ENCODE measurements around the gene BIK.

BIK gene

GRCh38 chr22:43157874-43158546 lies 47.5 kb downstream of the BIK start:
- TF ChIP-seq CTCF (IDR thresholded peaks at IDR 0.05; ENCODE audit: low read length) (no peak), EZH2 (optimal IDR thresholded peaks at IDR 0.05; ENCODE audit: low read depth, low read length) (no peak), EZH2phosphoT487 (IDR thresholded peaks at IDR 0.05; ENCODE audit: low read length) (no peak)
- Histone ChIP-seq H3K9ac (ENCODE audit: low read length) (no peak overlapping the region), H3K9me3 (replicated peaks; ENCODE audit: insufficient read depth, low read length) (no peaks in the 10 kb centered on the region), H3K36me3 (replicated peaks; ENCODE audit: insufficient read depth, low read length) (no peaks in the 10 kb centered on the region), H4K20me1 (ENCODE audit: insufficient read depth, low read length) (no peaks in the 10 kb centered on the region), H3K79me2 (ENCODE audit: low read length) (no peaks in the 10 kb centered on the region), H3K27me3 (replicated peaks; ENCODE audit: insufficient read depth, low read length) (no peaks in the 10 kb centered on the region), H3K4me2 (ENCODE audit: low read depth, low read length) (no peak overlapping the region), H3K4me3 (ENCODE audit: low read length) (no peak overlapping the region), H3K27ac (ENCODE audit: low read length) (no peak overlapping the region), H2AFZ (ENCODE audit: low read length) (no peak overlapping the region), H3K9me2 (replicated peaks; ENCODE audit: insufficient read depth, low read length) (no peaks in the 10 kb centered on the region), H3F3A (ENCODE audit: insufficient read depth, low read length) (no peaks in the 10 kb centered on the region), H3K4me1 (ENCODE audit: low read length) (no peaks in the 10 kb centered on the region)
- DNase-seq: no peak

GRCh38 chr22:43158778-43159483 lies 48.4 kb downstream of the BIK start:
- Histone ChIP-seq H3K9me2 (replicated peaks; ENCODE audit: insufficient read depth, low read length) (no peaks in the 10 kb centered on the region), H4K20me1 (ENCODE audit: insufficient read depth, low read length) (no peaks in the 10 kb centered on the region)

GRCh38 chr22:43159484-43160178 lies 49.1 kb downstream of the BIK start:
- H3K4me1 ChIP-seq (ENCODE audit: low read length): no peaks in the 10 kb centered on the region
- TF ChIP-seq EZH2phosphoT487 (IDR thresholded peaks at IDR 0.05; ENCODE audit: low read length) (no peak), CTCF (IDR thresholded peaks at IDR 0.05; ENCODE audit: low read length) (peak; percentile 21), EZH2 (optimal IDR thresholded peaks at IDR 0.05; ENCODE audit: low read depth, low read length) (no peak)
- H3K36me3 ChIP-seq (replicated peaks; ENCODE audit: insufficient read depth, low read length): no peaks in the 10 kb centered on the region
- H2AFZ ChIP-seq (ENCODE audit: low read length): no peak overlapping the region
- no peaks in the 10 kb centered on the region for H3K9me2 ChIP-seq (replicated peaks; ENCODE audit: insufficient read depth, low read length)
- no peaks in the 10 kb centered on the region for H4K20me1 ChIP-seq (ENCODE audit: insufficient read depth, low read length)
- no peaks in the 10 kb centered on the region for H3F3A ChIP-seq (ENCODE audit: insufficient read depth, low read length)
- no peaks in the 10 kb centered on the region for H3K9me3 ChIP-seq (replicated peaks; ENCODE audit: insufficient read depth, low read length)
- H3K4me3 ChIP-seq (ENCODE audit: low read length): no peak overlapping the region
- no peaks in the 10 kb centered on the region for H3K79me2 ChIP-seq (ENCODE audit: low read length)
- H3K4me2 ChIP-seq (ENCODE audit: low read depth, low read length): no peak overlapping the region
- no peak overlapping the region for H3K27ac ChIP-seq (ENCODE audit: low read length)
- no peaks in the 10 kb centered on the region for H3K27me3 ChIP-seq (replicated peaks; ENCODE audit: insufficient read depth, low read length)
- H3K9ac ChIP-seq (ENCODE audit: low read length): no peak overlapping the region
- DNase-seq: no peak

More at GRCh38 chr22:43158778-43159483, 48.4 kb downstream of the BIK start:
- no peaks in the 10 kb centered on the region for H3K27me3 ChIP-seq (replicated peaks; ENCODE audit: insufficient read depth, low read length)
- no peaks in the 10 kb centered on the region for H3K4me1 ChIP-seq (ENCODE audit: low read length)
- H2AFZ ChIP-seq (ENCODE audit: low read length): no peak overlapping the region
- H3K79me2 ChIP-seq (ENCODE audit: low read length): no peaks in the 10 kb centered on the region
- no peak overlapping the region for H3K9ac ChIP-seq (ENCODE audit: low read length)
- no peak overlapping the region for H3K4me2 ChIP-seq (ENCODE audit: low read depth, low read length)
- no peaks in the 10 kb centered on the region for H3F3A ChIP-seq (ENCODE audit: insufficient read depth, low read length)
- TF ChIP-seq EZH2phosphoT487 (IDR thresholded peaks at IDR 0.05; ENCODE audit: low read length): no peak
- no peak for TF ChIP-seq CTCF (IDR thresholded peaks at IDR 0.05; ENCODE audit: low read length)
- TF ChIP-seq EZH2 (optimal IDR thresholded peaks at IDR 0.05; ENCODE audit: low read depth, low read length): no peak
- H3K9me3 ChIP-seq (replicated peaks; ENCODE audit: insufficient read depth, low read length): no peaks in the 10 kb centered on the region
- DNase-seq: no peak
- no peak overlapping the region for H3K27ac ChIP-seq (ENCODE audit: low read length)
- no peak overlapping the region for H3K4me3 ChIP-seq (ENCODE audit: low read length)
- H3K36me3 ChIP-seq (replicated peaks; ENCODE audit: insufficient read depth, low read length): no peaks in the 10 kb centered on the region

Measured in MM.1S (cell line).